ENCODE data around the gene CCNO. TPM values are rescaled to one million over a fixed set of nuclear protein-coding genes. Genes with fewer than 3 reads are reported as not detected.

CCNO gene
- total RNA-seq, 1 donor from 2014 or later, result 2.7 TPM

GRCh38 chr5:55220433-55221185 is 12.8 kb downstream of the CCNO start:
- Mint-ChIP-seq H3K27ac (peak overlapping the region; percentile 67), H3K27me3 (peaks cover 83% of the 10 kb centered on the region), H3K4me1 (ENCODE audit: unreplicated experiment) (peaks cover 14% of the 10 kb centered on the region)

GRCh38 chr5:55219770-55220169 is 13.6 kb downstream of the CCNO start:
- DNase-seq (ENCODE audit: extremely low spot score, unreplicated experiment), result no peak
- Mint-ChIP-seq H3K4me1 (ENCODE audit: unreplicated experiment) (peaks cover 14% of the 10 kb centered on the region), H3K36me3 (peaks cover 4% of the 10 kb centered on the region), H3K9me3 (no peaks in the 10 kb centered on the region), H3K27ac (peak overlapping the region; percentile 67), H3K27me3 (peaks cover 75% of the 10 kb centered on the region), H3K4me3 (peak overlapping the region; percentile 84)
- no peak for TF ChIP-seq CTCF (conservative IDR thresholded peaks at IDR 0.05)

More at GRCh38 chr5:55220433-55221185, 12.8 kb downstream of the CCNO start:
- peak; percentile 22 for TF ChIP-seq CTCF (conservative IDR thresholded peaks at IDR 0.05)
- peaks cover 4% of the 10 kb centered on the region for H3K36me3 Mint-ChIP-seq
- no peaks in the 10 kb centered on the region for H3K9me3 Mint-ChIP-seq
- DNase-seq (ENCODE audit: extremely low spot score, unreplicated experiment), result no peak
- H3K4me3 Mint-ChIP-seq, result peak overlapping the region; percentile 84

GRCh38 chr5:55218967-55219366 is 14.4 kb downstream of the CCNO start:
- no peak for TF ChIP-seq CTCF (conservative IDR thresholded peaks at IDR 0.05)
- Mint-ChIP-seq H3K27me3 (peaks cover 67% of the 10 kb centered on the region), H3K36me3 (peaks cover 1% of the 10 kb centered on the region)

GRCh38 chr5:55211184-55211874 is 22.1 kb downstream of the CCNO start:
- peaks cover 18% of the 10 kb centered on the region for H3K27me3 Mint-ChIP-seq

More at GRCh38 chr5:55218967-55219366, 14.4 kb downstream of the CCNO start:
- no peak for DNase-seq (ENCODE audit: extremely low spot score, unreplicated experiment)
- peaks cover 14% of the 10 kb centered on the region for H3K4me1 Mint-ChIP-seq (ENCODE audit: unreplicated experiment)
- H3K27ac Mint-ChIP-seq, result peak overlapping the region; percentile 79
- no peaks in the 10 kb centered on the region for H3K9me3 Mint-ChIP-seq
- peak overlapping the region; percentile 75 for H3K4me3 Mint-ChIP-seq

GRCh38 chr5:55205001-55205400 is 28.4 kb downstream of the CCNO start:
- peaks cover 49% of the 10 kb centered on the region for H3K27me3 Mint-ChIP-seq
- no peaks in the 10 kb centered on the region for H3K9me3 Mint-ChIP-seq

More at GRCh38 chr5:55211184-55211874, 22.1 kb downstream of the CCNO start:
- H3K4me1 Mint-ChIP-seq (ENCODE audit: unreplicated experiment), result no peaks in the 10 kb centered on the region
- no peak overlapping the region for H3K27ac Mint-ChIP-seq
- H3K4me3 Mint-ChIP-seq, result no peak overlapping the region
- DNase-seq (ENCODE audit: extremely low spot score, unreplicated experiment), result no peak
- no peak for TF ChIP-seq CTCF (conservative IDR thresholded peaks at IDR 0.05)
- H3K36me3 Mint-ChIP-seq, result no peaks in the 10 kb centered on the region
- H3K9me3 Mint-ChIP-seq, result no peaks in the 10 kb centered on the region

More at GRCh38 chr5:55205001-55205400, 28.4 kb downstream of the CCNO start:
- H3K4me3 Mint-ChIP-seq, result no peak overlapping the region
- no peaks in the 10 kb centered on the region for H3K4me1 Mint-ChIP-seq (ENCODE audit: unreplicated experiment)
- DNase-seq (ENCODE audit: extremely low spot score, unreplicated experiment), result no peak
- no peaks in the 10 kb centered on the region for H3K36me3 Mint-ChIP-seq
- no peak overlapping the region for H3K27ac Mint-ChIP-seq
- no peak for TF ChIP-seq CTCF (conservative IDR thresholded peaks at IDR 0.05)

Data from type B pancreatic cell (in vitro differentiated cells).